ENCODE results near the gene ADSS2. TPM values are rescaled to one million over a fixed set of nuclear protein-coding genes. Genes with fewer than 3 reads are reported as not detected.
"Not testable (repeated sequence)": the region's sequence is repeated elsewhere in the genome, so short reads cannot be mapped to it uniquely, and the experiment has no call there.

ADSS2 gene
- 10 to 100 TPM in 3 of 4 donors, 1 to 10 TPM in 1; 8.7 to 51.5 (median 40.4) TPM for total RNA-seq

DNA sequence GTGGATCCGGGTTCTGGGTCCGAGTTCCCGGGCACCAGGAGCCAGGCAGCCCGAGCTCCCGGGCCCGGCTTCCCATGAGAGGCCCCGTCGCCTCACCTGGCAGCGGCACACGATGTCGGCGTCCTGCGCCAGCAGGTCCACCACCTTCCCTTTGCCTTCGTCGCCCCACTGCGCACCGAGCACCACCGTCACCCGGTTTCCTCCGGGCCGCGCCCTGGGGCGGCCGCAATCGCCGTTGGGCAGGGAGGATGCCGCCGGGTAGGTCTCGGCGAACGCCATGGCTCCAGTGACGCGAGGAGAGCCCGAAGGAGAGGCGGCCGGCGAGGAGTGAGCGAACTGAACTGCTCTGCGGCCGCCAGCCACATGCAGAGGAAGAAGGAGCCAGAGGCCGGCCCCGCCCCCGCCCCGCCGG is at the start of gene ADSS2:
Gene ADSS2 (minus strand): TSS at position 371 of the 412 bp plus-strand sequence. CDS start 92 bp downstream, at position 279.
- no peaks in the 10 kb centered on the region for H3K9me3 ChIP-seq
- TF ChIP-seq, protein P1, sequence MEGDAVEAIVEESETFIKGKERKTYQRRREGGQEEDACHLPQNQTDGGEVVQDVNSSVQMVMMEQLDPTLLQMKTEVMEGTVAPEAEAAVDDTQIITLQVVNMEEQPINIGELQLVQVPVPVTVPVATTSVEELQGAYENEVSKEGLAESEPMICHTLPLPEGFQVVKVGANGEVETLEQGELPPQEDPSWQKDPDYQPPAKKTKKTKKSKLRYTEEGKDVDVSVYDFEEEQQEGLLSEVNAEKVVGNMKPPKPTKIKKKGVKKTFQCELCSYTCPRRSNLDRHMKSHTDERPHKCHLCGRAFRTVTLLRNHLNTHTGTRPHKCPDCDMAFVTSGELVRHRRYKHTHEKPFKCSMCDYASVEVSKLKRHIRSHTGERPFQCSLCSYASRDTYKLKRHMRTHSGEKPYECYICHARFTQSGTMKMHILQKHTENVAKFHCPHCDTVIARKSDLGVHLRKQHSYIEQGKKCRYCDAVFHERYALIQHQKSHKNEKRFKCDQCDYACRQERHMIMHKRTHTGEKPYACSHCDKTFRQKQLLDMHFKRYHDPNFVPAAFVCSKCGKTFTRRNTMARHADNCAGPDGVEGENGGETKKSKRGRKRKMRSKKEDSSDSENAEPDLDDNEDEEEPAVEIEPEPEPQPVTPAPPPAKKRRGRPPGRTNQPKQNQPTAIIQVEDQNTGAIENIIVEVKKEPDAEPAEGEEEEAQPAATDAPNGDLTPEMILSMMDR (IDR thresholded peaks at IDR 0.05): no peak
- TF ChIP-seq POLR2A (IDR thresholded peaks at IDR 0.05): peak; percentile 76 to 78
- no peak for DNase-seq
- no peaks in the 10 kb centered on the region for H3K36me3 ChIP-seq
- peaks cover 9 to 12% of the 10 kb centered on the region in 2 donors for H3K4me1 ChIP-seq
- intact Hi-C loops (cut with DNase I; ENCODE audit: low total_unique reads): no loop called here
- H3K27ac ChIP-seq: peak within 1 kb of the TSS; percentile 85 to 93
- H3K27me3 ChIP-seq: no peaks in the 10 kb centered on the region
- H3K4me3 ChIP-seq: peak within 1 kb of the TSS; percentile 60 to 98

DNA sequence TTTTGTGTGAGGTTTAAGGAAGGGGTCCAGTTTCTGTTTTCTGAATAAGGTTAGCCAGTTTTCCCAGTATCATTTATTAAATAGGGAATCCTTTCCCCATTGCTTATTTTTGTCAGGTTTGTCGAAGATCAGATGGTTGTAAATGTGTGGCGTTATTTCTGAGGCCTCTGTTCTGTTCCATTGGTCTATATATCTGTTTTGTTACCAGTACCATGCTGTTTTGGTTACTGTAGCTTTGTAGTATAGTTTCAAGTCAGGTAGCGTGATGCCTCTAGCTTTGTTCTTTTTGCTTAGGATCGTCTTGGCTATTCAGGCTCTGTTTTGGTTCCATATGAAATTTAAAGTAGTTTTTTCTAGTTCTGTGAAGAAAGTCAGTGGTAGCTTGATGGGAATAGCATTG is 48.8 kb upstream of the ADSS2 start:
- H3K4me3 ChIP-seq; intact Hi-C loops (cut with DNase I; ENCODE audit: low total_unique reads); H3K27ac ChIP-seq; DNase-seq; H3K4me1 ChIP-seq; H3K9me3 ChIP-seq; H3K27me3 ChIP-seq; H3K36me3 ChIP-seq: not testable (repeated sequence)

DNA sequence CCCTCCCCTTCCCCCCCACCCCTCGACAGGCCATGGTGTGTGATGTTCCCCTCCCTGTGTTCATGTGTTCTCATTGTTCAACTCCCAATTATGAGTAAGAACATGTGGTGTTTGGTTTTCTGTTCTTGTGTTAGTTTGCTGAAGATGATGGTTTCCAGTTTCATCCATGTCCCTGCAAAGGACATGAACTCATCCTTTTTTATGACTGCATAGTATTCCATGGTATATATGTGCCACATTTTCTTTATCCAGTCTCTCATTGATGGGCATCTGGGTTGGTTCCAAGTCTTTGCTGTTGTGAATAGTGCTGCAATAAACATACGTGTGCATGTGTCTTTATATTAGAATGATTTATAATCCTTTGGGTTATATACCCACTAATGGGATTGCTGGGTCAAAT is 47.8 kb upstream of the ADSS2 start:
- H3K4me3 ChIP-seq; H3K27me3 ChIP-seq; H3K36me3 ChIP-seq; H3K27ac ChIP-seq; H3K9me3 ChIP-seq; intact Hi-C loops (cut with DNase I; ENCODE audit: low total_unique reads); H3K4me1 ChIP-seq; DNase-seq: not testable (repeated sequence)

DNA sequence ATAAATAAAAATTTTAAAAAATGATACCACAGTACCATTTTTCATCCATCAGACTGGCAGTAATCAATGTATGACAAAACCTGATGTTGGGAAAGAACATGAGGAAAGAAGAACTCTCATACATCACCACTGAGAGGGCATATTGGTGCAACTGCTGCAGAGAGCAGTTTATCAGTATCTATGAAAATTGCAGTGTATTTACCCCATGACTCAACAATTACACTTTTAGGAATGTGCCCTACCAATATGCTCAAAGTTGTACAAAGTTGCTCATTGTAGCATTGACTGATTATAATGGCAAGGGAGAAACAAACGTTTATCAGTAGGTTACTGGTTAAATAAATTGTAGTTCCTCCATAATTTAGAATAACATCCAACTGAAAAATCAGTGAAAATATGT is 46.1 kb upstream of the ADSS2 start:
- no peak for DNase-seq
- Histone ChIP-seq H3K9me3 (no peaks in the 10 kb centered on the region), H3K27me3 (no peaks in the 10 kb centered on the region), H3K36me3 (no peaks in the 10 kb centered on the region), H3K4me3 (no peak overlapping the region), H3K27ac (no peak overlapping the region), H3K4me1 (no peaks in the 10 kb centered on the region)
- intact Hi-C loops (cut with DNase I; ENCODE audit: low total_unique reads): no loop called here
- TF ChIP-seq POLR2A (IDR thresholded peaks at IDR 0.05): no peak
- TF ChIP-seq, protein P1 (IDR thresholded peaks at IDR 0.05): no peak

DNA sequence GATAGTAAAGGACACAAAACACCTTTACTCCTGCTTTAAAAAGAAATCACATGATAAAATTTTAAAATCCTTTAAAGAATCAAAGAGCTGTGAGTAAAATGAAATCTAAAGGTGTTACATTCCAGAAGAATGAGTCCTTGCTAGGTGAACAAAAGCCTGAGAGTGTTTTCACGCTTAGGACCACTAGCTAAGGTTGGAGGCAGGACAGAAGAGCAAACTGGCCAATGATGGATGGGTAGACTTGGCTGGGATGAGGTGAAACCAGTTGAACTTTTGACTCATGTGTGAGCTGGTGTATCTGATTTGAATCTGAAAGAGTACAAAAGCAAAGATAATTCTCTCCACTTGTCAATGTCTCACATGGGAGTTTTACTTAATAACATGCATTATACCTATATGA is 44.5 kb upstream of the ADSS2 start:
- TF ChIP-seq, protein P1 (IDR thresholded peaks at IDR 0.05): no peak
- TF ChIP-seq POLR2A (IDR thresholded peaks at IDR 0.05): no peak
- no peak overlapping the region for H3K27ac ChIP-seq
- H3K4me3 ChIP-seq: no peak overlapping the region
- no peaks in the 10 kb centered on the region for H3K4me1 ChIP-seq
- H3K27me3 ChIP-seq: no peaks in the 10 kb centered on the region
- intact Hi-C loops (cut with DNase I; ENCODE audit: low total_unique reads): no loop called here
- DNase-seq: no peak
- H3K36me3 ChIP-seq: no peaks in the 10 kb centered on the region
- H3K9me3 ChIP-seq: no peaks in the 10 kb centered on the region

GRCh38 chr1:244494653-244495052 is 42.9 kb upstream of the ADSS2 start:
- TF ChIP-seq, protein P1 (IDR thresholded peaks at IDR 0.05): no peak
- no peak for TF ChIP-seq POLR2A (IDR thresholded peaks at IDR 0.05)
- intact Hi-C loops (cut with DNase I; ENCODE audit: low total_unique reads): no loop called here

DNA sequence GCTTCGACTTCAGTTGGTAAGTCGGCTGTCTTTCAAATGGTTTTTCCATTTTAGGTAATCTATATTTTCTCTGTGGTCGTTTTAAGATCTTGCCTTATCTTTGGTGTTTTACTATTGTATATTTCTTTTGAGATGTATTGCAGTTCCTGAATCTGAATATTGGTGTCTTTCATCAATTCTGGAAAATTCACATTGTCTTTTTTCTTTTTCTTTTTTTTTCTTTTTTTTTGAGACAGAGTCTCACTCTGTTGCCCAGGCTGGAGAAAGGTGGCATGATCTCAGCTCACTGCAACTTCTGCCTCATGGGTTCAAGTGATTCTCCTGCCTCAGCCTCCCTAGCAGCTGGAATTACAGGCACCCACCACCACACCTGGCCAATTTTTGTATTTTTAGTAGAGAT is 33.3 kb upstream of the ADSS2 start:
- DNase-seq; H3K4me1 ChIP-seq; intact Hi-C loops (cut with DNase I; ENCODE audit: low total_unique reads); H3K9me3 ChIP-seq; H3K36me3 ChIP-seq; H3K27ac ChIP-seq; H3K27me3 ChIP-seq; H3K4me3 ChIP-seq: not testable (repeated sequence)

More at GRCh38 chr1:244494653-244495052, 42.9 kb upstream of the ADSS2 start:
- H3K27ac ChIP-seq: no peak overlapping the region
- H3K4me3 ChIP-seq: no peak overlapping the region
- DNase-seq: no peak
- H3K27me3 ChIP-seq: no peaks in the 10 kb centered on the region
- no peaks in the 10 kb centered on the region for H3K9me3 ChIP-seq
- H3K36me3 ChIP-seq: no peaks in the 10 kb centered on the region
- H3K4me1 ChIP-seq: no peaks in the 10 kb centered on the region
